CD4-positive, alpha-beta T cell treated with Interleukin-17A for 1 hour (primary cell): ENCODE measurements around the gene WDR72.
"Not testable (repeated sequence)": the region's sequence is repeated elsewhere in the genome, so short reads cannot be mapped to it uniquely, and the experiment has no call there.

ENCODE experiments used
- DNase-seq: peaks from one replicate; pipeline ENCODE4 v3.0.0-alpha.2; 2020

Gene WDR72

GRCh38 chr15:53695365-53695764, 64.1 kb downstream of the WDR72 start:
- DNase-seq = no peak

DNA sequence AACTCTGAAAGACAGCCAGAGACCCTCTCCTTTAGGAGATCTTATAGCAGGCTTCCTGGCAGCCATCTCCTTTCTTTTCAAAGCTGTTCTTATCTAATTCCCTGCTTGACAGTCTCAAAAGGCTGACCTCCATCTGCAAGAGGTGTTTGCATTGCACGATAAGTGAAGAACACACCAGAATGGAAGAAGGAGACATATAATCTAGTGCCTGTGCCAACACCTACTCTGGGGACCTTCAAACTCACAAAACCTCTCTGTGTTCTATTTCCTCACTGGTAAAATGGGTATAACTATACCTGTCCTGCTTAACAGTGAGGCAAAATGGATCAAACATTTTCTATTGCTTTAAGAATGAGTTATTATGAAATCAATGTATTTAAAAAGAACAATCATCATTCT, 65.0 kb downstream of the WDR72 start:
- no peak for DNase-seq

- no peak for DNase-seq
Measured at GRCh38 chr15:53693729-53694475, 65.6 kb downstream of the WDR72 start.

DNA sequence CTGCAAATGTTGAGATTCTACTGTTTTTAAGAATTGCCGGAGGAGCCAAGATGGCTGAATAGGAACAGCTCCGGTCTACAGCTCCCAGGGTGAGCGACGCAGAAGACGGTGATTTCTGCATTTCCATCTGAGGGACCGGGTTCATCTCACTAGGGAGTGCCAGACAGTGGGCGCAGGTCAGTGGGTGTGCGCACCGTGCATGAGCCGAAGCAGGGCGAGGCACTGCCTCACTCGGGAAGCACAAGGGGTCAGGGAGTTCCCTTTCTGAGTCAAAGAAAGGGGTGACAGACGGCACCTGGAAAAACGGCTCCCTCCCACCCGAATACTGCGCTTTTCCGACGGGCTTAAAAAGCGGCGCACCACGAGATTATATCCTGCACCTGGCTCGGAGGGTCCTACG, 75.3 kb downstream of the WDR72 start:
- DNase-seq = not testable (repeated sequence)

GRCh38 chr15:53681056-53681455, 78.4 kb downstream of the WDR72 start:
- no peak for DNase-seq

DNA sequence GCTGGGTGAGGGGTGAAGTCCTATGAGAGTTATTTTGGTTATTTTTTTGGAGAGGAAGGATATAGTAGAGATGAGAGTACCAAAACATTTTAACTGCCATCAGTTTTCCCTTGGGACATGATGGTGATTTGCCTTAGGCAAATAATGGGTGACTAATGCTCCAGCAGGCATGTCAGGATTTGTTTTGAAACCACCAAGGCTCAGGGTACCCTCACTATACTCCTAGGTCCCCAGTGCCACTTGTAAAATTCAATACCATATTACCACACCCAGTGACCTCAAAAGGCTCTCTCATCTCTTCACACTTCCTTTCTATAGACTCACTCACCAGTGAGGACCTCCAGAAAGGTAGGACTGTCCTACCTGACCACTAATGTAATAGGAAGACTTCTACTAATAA, 83.6 kb downstream of the WDR72 start:
- DNase-seq = no peak

DNA sequence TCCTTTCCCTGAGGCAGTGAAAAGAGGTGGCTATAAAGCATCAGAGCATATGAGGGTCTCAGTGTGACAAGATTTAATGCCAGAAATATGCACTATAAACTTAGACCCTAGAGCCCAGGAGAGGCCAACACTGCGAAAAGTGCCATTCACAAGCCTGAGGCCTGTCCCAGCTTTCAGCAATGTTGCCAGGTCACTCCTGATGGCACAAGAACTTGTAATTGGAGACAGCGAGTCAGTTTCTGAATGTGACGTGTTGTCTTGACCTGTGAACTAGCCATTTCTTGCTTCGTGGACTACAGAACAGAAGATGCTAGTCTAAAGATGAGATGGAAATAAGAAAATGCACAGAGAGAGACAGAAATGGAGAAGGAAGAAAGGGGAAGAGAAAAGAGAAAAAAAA, 87.9 kb downstream of the WDR72 start:
- no peak for DNase-seq

DNA sequence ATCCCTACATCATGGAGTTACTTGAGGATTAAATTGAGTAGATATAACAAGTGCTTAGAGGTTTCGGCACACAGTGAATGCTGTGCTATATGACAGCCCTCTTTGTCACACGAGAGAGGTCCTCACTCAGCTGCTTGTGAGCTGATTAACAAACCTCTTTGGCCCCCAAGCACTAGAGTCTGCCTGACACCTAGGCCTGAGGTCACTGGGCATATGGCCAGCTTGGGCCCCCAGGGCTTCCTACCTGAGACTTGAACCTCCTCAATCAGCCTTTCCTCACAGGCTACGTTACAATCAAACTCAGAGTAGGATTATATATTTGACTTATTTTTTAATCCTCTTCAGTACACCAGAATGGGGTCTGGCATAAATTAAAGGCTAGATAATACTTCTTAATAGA, 88.8 kb downstream of the WDR72 start:
- DNase-seq = no peak

GRCh38 chr15:53665930-53666329, 93.5 kb downstream of the WDR72 start:
- DNase-seq = no peak

- no peak for DNase-seq
Measured at GRCh38 chr15:53658827-53659555, 100.5 kb downstream of the WDR72 start.

DNA sequence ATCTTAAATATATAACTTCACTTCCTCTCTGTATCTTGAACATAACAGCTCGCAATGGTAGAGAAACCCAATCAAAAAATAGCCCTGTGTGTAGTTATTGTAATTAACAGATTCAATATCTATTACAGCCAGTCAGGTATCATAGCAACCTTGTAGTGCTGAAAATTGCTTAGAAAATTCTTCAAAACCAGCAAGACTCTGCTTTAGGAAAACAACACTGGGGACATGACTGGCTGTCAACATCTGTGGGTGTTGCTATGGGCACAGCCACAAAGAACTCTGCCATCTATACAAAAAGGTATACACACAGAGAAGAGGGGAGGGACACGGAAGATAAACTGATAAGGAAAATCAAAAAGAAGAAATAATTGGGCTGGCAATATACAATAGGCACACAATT, 101.2 kb downstream of the WDR72 start:
- no peak for DNase-seq

DNA sequence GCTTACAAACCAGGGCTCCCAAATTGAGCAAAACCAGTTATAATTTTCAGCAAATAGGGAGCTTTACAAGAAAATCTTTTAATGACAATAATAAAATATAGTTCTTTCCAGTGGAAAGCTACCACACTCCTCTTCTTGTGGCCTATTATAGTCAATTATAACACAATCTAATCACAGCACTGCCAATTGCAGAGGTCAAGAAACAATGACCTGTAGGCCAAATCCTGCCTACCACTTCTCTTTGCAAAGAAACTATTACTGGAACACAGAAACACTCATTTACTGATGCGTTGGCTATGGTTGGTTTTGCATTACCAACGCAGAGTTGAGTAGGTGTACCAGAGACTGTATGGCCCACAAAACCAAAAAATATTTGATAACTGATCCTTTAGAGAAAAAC, 110.5 kb downstream of the WDR72 start:
- DNase-seq = no peak

GRCh38 chr15:53644660-53645059, 114.8 kb downstream of the WDR72 start:
- DNase-seq = no peak

GRCh38 chr15:53634517-53635106, 124.9 kb downstream of the WDR72 start:
- no peak for DNase-seq

- DNase-seq = no peak
Measured at GRCh38 chr15:53627279-53627678, 132.2 kb downstream of the WDR72 start.

DNA sequence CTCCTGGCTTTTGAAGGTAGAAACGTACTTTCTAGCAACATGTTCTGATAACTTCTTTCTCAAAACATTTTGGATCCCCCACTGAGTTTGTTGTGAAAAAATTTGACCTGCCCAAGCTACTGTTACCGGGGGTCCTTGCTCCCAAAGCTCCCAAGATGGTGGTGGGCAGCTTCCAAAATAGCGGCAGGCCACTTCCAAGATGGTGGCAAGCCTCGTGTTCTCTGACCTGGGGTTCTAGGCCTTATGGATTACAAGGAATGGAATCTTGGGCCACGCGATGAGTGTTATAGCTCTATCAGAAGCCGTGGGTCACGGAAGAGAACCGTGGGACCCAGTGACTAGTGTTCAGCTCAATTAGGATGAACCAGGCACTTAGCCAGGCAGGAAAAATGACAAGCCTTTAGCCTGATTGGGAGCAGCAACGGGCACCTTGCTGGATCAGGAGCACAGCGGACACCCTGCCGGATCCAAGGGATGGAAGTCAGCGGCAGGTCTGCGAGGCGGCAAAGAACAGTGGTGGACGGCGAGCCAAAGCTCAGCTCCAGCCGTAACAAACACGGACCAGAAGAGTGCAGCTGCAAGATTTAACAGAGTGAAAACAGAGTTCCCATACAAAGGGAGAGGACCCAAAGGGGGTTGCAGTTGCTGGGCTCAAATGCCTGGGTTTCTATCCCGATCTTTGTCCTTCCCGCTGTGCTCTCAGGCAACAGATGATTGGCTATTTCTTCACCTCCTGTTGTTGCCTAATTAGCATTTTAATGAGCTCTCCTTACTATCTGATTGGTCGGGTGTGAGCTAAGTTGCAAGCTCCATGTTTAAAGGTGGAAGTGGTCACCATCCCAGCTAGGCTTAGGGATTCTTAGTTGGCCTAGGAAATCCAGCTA, 133.3 kb downstream of the WDR72 start:
- DNase-seq = no peak

DNA sequence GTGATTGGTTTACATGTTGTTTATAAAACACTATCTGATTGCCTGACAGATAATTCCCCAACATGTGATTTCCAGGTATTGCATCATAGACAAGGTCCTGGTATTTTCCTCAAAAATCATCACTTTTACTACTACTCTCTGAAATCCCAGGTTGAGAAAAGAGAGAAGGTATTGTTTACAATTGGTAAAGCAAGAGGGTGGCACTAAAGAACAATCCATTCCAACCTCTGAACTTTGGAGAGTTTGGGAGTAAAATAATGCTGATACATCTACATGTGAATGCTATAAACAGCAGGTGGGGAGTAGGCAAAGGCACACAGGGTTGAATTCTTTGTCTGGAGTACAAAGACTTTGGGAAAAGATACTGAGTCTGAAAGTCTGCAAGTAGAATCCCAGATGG, 134.2 kb downstream of the WDR72 start:
- DNase-seq = no peak

GRCh38 chr15:53618461-53618860, 141.0 kb downstream of the WDR72 start:
- no peak for DNase-seq

DNA sequence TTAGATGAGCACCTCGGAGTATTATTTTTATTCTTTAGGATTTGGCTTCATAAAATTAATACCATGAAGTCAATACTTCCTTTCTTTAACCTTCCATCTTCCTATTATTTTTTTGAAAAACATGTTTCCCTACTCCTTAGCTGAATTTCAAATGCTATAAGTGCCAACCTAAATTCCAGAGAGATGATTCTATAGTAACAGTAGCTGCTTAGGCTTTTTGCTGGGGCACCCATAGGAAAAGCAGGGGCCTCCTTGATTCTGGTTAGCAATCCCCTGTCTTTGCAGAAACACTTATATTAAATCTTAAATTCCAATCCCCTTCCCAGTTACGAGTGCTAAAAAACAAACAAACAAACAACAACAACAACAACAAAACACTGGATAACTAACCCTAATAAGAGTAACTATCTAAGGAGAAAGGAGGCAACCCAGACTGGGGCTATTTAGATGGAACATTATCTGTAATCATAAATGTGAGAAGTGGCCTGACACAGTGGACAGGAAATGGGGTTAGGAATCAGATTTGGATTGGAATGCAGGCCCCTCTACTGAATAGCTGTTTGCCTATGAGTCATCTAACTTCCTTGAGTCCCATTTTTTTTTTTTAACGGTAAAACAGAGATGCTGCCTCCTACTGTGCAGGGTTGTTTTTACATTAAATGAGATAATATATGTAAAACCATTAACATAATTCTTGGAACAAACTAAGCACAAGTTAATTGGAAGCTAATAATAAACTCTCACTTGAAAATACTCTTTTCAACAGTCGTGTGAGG, 148.1 kb downstream of the WDR72 start:
- DNase-seq = no peak

DNA sequence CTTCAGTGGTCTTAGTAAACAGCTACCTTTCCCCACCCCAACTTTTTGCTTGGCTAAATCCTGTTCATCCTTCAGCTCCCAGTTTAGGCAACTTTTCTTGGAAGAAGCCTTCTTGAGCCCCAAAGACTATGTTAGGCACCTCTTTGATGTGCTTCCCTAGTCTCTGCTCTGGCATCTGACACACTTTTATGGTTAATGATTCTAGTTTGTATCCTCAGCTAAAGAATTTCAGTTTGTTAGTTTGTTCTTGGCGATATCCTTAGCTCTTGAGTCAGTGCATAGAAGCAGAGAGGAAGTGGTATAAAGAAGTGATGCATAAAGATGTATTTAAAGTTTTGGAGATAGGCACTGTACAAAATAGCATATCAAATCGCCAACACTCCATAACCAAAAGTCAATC, 168.4 kb downstream of the WDR72 start:
- no peak for DNase-seq

- no peak for DNase-seq
Measured at GRCh38 chr15:53590380-53590779, 169.1 kb downstream of the WDR72 start.

GRCh38 chr15:53589520-53590057, 169.9 kb downstream of the WDR72 start:
- DNase-seq = no peak
